ACC112 (cell line): ENCODE data around the gene RPS5.
"Not testable (repeated sequence)": the region's sequence is repeated elsewhere in the genome, so short reads cannot be mapped to it uniquely, and the experiment has no call there.

Source experiments
- H2AFZ ChIP-seq: fragments of 200-600 bp; sonication (generic); one replicate; pipeline ENCODE4 v1.6.0; 2017; ENCODE audit warnings: antibody characterized with exemption, low read length; ENCODE audit not compliant: unreplicated experiment
- H3K27ac ChIP-seq: fragments of 200-600 bp; sonication (generic); 2 replicates; pipeline ENCODE4 v1.5.1; 2014; ENCODE audit warnings: low read depth, mild to moderate bottlenecking, antibody characterized with exemption, low read length, moderate library complexity
- H3K27me3 ChIP-seq: fragments of 200-600 bp; sonication (generic); 2 replicates; pipeline ENCODE4 v1.6.1; 2014; ENCODE audit warnings: mild to moderate bottlenecking, antibody characterized with exemption, low read length, moderate library complexity, mixed read lengths; ENCODE audit not compliant: insufficient read depth
- H3K36me3 ChIP-seq: fragments of 200-600 bp; sonication (generic); 2 replicates; pipeline ENCODE4 v1.6.1; 2016; ENCODE audit warnings: mild to moderate bottlenecking, antibody characterized with exemption, low read length, moderate library complexity, mixed read lengths; ENCODE audit not compliant: insufficient read depth
- H3K4me1 ChIP-seq: fragments of 200-600 bp; sonication (generic); one replicate; pipeline ENCODE4 v1.6.1; 2016; ENCODE audit warnings: low read length, mixed read lengths; ENCODE audit not compliant: insufficient read depth, unreplicated experiment, control insufficient read depth
- H3K4me3 ChIP-seq: fragments of 200-600 bp; sonication (generic); 2 replicates; pipeline ENCODE4 v1.5.1; 2014; ENCODE audit warnings: mild to moderate bottlenecking, low read depth, low read length
- H3K79me2 ChIP-seq: fragments of 200-600 bp; sonication (generic); one replicate; pipeline ENCODE4 v1.6.0; 2016; ENCODE audit warnings: low read length; ENCODE audit not compliant: control insufficient read depth, unreplicated experiment, insufficient read depth

The RPS5 gene

GRCh38 chr19:58361900-58362271 lies 25.2 kb upstream of the RPS5 start:
- no peaks in the 10 kb centered on the region for H3K27me3 ChIP-seq
- H3K79me2 ChIP-seq: no peaks in the 10 kb centered on the region
- peak overlapping the region; percentile 94 for H2AFZ ChIP-seq
- H3K36me3 ChIP-seq: no peaks in the 10 kb centered on the region
- no peaks in the 10 kb centered on the region for H3K4me1 ChIP-seq
- H3K4me3 ChIP-seq: peak overlapping the region; percentile 92
- peak overlapping the region; percentile 89 for H3K27ac ChIP-seq

DNA sequence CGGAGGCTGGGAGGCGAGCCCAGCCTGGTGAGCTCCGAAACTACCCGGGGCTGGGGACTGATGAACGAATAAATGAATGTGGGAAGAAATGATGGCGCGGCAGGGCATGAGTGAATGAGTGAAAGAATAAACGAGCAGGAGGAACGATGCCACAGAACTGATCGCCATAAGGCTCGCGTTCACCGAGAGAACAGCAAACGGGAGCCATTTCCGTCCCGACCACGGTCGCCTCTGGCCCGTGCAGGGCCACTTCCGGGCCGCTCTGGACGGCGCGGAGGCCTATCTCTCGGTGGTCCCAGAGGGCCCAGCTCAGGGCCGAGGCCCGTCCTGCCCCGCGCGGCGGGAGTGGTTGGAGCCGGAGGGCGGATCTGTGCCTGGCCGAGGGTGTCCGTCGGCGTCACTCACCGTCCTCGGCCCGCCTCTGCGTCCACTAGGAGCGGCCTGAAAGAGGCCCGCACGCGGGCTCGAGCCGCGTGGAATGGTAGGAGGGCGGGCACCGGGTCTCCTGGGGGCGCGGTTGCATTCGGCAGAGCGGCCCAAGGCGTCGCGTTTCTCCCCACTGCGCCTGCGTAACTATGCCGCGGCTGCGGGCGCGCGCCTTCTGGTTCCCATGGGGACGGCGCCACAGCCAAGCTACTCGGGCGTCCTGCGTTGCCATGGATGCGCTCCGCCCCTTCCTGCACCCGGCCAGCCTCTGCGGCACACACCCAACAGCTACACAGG lies 24.6 kb upstream of the RPS5 start, which contains the start of gene ZNF497:
ZNF497 (minus strand) TSS at position 480 of the 723 bp plus-strand sequence. CDS start 5,116 bp downstream, outside the sequence.
- Histone ChIP-seq H3K4me1 (no peaks in the 10 kb centered on the region), H2AFZ (peak within 1 kb of the TSS; percentile 94), H3K27me3 (no peaks in the 10 kb centered on the region), H3K79me2 (no peaks in the 10 kb centered on the region), H3K4me3 (peak within 1 kb of the TSS; percentile 92), H3K36me3 (no peaks in the 10 kb centered on the region), H3K27ac (peak within 1 kb of the TSS; percentile 89)

- Histone ChIP-seq H3K27ac (no peak overlapping the region), H3K79me2 (no peaks in the 10 kb centered on the region), H3K36me3 (no peaks in the 10 kb centered on the region), H2AFZ (no peak overlapping the region), H3K27me3 (no peaks in the 10 kb centered on the region), H3K4me1 (no peaks in the 10 kb centered on the region), H3K4me3 (no peak overlapping the region)
Measured at GRCh38 chr19:58364146-58364545, 22.9 kb upstream of the RPS5 start.

DNA sequence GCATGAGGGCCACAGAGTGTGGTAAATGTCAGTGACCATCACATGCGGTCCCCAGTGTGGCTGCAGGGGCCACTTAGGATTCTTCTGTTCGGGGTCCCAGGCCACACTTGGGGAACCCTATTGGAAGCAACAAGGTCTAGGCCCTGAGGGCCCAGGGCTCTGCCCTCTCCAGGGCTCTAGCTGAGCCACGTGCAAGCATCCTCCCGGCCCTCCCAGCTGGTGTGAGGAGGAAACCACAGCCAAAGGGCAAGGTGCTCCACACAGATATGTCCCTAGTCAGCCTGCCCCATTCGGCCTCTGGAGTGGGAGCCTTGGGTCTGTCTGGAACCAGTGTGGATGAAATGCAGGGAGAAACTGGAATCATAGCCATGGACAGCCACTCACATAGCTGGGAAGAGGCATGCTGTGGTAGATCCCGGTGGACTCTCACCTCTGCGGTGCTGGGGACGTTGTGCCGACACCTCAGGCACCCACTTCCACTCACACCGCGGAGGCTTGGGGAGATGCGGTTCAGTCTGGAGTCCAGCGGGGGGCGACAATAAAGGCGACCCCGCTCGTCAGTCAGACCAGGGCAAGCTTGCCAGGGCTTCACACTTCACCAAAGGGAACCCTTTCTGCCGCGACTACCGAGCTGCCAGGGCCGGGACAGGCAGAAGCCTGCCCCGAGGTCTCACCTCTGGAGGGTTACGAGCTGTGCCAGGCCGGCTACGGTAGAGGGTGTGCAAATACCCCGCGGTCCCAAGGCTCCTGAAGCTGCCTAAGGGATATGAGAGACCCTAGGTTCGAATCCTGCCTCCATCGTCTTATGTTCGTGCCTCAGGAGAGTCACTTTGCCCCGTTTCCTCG lies 20.3 kb upstream of the RPS5 start:
- no peaks in the 10 kb centered on the region for H3K27me3 ChIP-seq
- H3K79me2 ChIP-seq: no peaks in the 10 kb centered on the region
- no peak overlapping the region for H3K27ac ChIP-seq
- H3K4me1 ChIP-seq: no peaks in the 10 kb centered on the region
- no peak overlapping the region for H3K4me3 ChIP-seq
- H2AFZ ChIP-seq: no peak overlapping the region
- no peaks in the 10 kb centered on the region for H3K36me3 ChIP-seq

DNA sequence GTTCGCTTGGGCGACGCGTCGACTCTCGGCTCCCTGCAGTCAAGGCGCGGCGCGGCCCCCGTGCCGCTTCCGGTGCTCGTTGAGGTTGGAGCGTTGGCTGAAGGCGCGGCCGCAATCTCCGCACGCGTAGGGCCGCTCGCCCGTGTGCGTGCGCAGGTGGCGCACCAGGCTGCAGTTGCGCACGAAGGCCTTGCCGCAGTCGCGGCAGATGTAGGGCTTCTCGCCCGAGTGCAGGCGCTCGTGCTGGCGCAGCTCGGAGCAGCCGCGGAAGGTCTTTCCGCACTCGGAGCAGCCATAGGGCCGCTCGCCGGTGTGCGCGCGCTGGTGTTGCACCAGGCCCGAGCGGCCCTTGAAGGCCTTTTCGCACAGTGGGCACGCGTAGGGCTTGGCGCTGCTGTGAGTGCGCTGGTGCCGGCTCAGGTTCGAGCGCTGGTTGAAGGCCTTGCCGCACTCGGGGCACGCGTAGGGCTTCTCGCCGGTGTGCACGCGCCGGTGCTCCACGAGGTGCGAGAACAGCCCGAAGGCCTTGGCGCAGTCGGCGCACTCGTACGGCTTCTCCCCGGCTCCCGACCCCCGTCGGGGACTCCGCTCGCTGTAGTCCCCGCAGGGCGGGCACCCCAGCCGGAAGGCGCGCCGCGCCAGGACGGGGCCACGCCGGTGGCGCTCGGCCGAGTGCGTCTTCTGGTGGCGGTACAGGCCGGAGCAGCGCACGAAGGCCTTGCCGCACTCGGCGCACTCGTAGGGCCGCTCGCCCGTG lies 19.2 kb upstream of the RPS5 start:
- Histone ChIP-seq H3K27ac (no peak overlapping the region), H3K4me3 (no peak overlapping the region), H3K36me3 (no peaks in the 10 kb centered on the region), H3K79me2 (no peaks in the 10 kb centered on the region), H3K4me1 (no peaks in the 10 kb centered on the region), H2AFZ (no peak overlapping the region), H3K27me3 (no peaks in the 10 kb centered on the region)

DNA sequence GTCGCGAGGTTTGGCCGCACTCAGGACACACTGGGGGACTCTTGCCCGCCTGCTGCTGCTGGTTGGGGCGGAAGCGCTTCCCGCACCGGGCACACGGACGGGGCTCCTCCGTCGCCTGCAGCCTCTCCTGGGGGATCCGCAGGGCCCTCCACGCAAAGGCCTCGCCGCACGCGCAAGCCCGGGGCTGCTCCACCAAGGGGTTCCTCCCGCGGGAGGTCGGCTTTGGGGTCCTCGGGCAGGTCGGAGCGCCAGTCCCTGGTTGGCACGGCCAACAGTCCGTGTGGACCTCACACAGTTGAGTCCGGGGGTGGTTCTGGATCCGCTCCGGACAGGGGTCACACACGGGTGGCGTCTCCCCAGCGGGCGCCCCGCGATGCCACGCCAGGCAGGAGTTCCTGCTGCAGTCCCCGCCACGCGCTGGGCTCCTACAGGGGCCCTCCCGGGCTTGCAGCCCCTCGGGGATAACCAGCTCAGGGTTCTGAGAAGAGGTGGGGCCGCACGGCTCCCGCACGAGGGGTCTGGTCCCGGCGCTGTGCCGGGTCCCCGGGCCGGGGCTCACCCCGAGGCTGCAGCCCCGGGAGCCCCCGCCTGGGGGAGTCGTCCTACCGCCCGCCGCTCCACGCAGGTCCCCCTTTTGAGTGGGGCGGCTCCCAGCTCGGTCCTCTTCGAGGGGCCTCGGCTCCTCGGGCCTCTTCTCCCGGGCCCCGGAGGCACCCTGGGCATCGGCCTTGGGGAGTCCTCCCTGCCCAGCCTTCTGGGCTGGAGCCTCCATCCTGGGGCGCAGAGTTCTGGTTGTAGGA lies 18.3 kb upstream of the RPS5 start:
- H3K4me3 ChIP-seq: no peak overlapping the region
- H3K27ac ChIP-seq: no peak overlapping the region
- H3K79me2 ChIP-seq: no peaks in the 10 kb centered on the region
- H2AFZ ChIP-seq: no peak overlapping the region
- H3K27me3 ChIP-seq: no peaks in the 10 kb centered on the region
- no peaks in the 10 kb centered on the region for H3K36me3 ChIP-seq
- H3K4me1 ChIP-seq: no peaks in the 10 kb centered on the region

GRCh38 chr19:58372311-58373133 lies 14.5 kb upstream of the RPS5 start:
- no peaks in the 10 kb centered on the region for H3K27me3 ChIP-seq
- peaks cover 2% of the 10 kb centered on the region for H3K4me1 ChIP-seq
- no peak overlapping the region for H3K27ac ChIP-seq
- H3K36me3 ChIP-seq: no peaks in the 10 kb centered on the region
- H2AFZ ChIP-seq: no peak overlapping the region
- H3K4me3 ChIP-seq: no peak overlapping the region
- no peaks in the 10 kb centered on the region for H3K79me2 ChIP-seq

DNA sequence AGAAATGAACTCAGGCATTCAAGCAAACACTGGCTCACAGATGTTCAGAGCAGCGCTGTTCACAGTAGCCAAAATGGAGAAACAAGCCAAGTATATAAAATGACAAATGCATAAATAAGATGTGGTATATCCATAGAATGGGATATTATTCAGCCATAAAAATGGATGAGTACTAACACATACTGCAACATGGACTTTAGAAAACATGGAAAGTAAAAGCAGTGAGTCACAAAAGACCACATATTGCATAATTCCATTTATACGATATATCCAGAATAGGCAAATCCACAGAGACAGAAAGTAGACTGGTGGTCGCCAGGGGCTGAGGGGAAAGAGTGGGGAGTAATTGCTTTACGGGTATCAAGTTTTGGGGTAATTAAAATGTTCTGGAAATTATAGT lies 12.9 kb upstream of the RPS5 start:
- no peaks in the 10 kb centered on the region for H3K79me2 ChIP-seq
- peaks cover 2% of the 10 kb centered on the region for H3K4me1 ChIP-seq
- no peak overlapping the region for H3K4me3 ChIP-seq
- no peaks in the 10 kb centered on the region for H3K27me3 ChIP-seq
- no peak overlapping the region for H3K27ac ChIP-seq
- H3K36me3 ChIP-seq: no peaks in the 10 kb centered on the region
- no peak overlapping the region for H2AFZ ChIP-seq

- not testable (repeated sequence) for H3K4me3 ChIP-seq, H3K27ac ChIP-seq, H3K27me3 ChIP-seq, H3K36me3 ChIP-seq, H2AFZ ChIP-seq, H3K4me1 ChIP-seq, H3K79me2 ChIP-seq
Measured at GRCh38 chr19:58376724-58377123, 10.3 kb upstream of the RPS5 start.
